ENCODE measurements around the gene ALG9.

GRCh38 chr11:111811445-111811844, 59.9 kb downstream of the ALG9 start:
- TF ChIP-seq ZNF747 (tag by site-specific recombination; IDR thresholded peaks at IDR 0.05) = no peak
- TF ChIP-seq SP7 (tag by site-specific recombination; IDR thresholded peaks at IDR 0.05) = no peak
- no peak for TF ChIP-seq CTCF (tag by site-specific recombination; IDR thresholded peaks at IDR 0.05)
- no peak for TF ChIP-seq MZF1 (tag by site-specific recombination; IDR thresholded peaks at IDR 0.05; ENCODE audit: borderline replicate concordance)
- TF ChIP-seq ZNF133 (tag by site-specific recombination; IDR thresholded peaks at IDR 0.05) = no peak
- TF ChIP-seq TSHZ1 (tag by site-specific recombination; IDR thresholded peaks at IDR 0.05; ENCODE audit: borderline replicate concordance) = no peak
- TF ChIP-seq, protein P1, sequence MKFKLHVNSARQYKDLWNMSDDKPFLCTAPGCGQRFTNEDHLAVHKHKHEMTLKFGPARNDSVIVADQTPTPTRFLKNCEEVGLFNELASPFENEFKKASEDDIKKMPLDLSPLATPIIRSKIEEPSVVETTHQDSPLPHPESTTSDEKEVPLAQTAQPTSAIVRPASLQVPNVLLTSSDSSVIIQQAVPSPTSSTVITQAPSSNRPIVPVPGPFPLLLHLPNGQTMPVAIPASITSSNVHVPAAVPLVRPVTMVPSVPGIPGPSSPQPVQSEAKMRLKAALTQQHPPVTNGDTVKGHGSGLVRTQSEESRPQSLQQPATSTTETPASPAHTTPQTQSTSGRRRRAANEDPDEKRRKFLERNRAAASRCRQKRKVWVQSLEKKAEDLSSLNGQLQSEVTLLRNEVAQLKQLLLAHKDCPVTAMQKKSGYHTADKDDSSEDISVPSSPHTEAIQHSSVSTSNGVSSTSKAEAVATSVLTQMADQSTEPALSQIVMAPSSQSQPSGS (tag by site-specific recombination; IDR thresholded peaks at IDR 0.05; ENCODE audit: low read depth) = no peak
- no peak for TF ChIP-seq ZNF621 (tag by site-specific recombination; IDR thresholded peaks at IDR 0.05)
- TF ChIP-seq ZNF626 (tag by site-specific recombination; IDR thresholded peaks at IDR 0.05) = no peak
- TF ChIP-seq ZNF324 (tag by site-specific recombination; IDR thresholded peaks at IDR 0.05) = no peak

All from HEK293 (cell line).